ENCODE data around the gene SLC35D2.

DNA sequence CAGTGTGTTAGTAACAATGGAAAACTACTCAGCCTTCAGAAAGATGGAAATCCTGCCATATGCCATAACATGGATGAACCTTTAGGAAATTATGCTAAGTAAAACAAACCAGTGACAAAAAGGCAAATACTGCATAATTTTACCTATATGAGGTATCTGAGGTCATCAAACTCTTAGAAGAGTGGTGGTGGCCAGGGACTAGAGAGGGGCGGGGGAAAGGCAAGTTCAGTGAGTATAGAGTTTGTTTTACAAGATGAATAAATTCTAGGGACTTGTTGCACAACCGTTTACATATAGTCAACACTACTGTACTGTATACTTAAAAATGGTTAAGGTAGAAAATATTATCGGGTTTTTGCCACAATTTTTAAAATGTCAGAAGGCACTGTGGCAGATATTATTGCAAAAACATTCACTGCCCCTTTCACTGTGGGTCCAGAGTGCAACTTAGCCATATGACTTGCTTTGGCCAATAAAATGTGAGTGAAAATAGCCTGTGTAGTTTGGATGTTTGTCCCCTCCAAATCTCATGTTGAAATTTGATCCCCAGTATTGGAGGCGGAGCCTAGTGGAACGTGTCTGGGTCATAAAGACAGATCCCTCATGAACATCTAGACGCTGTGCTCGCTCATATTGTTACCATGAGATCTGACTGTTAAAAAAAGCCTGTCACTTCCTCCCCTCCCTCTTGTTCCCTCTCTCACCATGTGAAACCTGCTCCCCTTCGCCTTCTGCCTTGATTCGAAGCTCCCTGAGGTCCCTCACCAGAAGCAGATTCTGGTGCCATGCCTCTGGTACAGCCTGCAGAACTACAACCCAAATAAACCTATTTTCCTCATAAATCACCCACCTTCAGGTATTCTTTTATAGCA is 25.1 kb upstream of the SLC35D2 start:
- TF ChIP-seq, protein P1, sequence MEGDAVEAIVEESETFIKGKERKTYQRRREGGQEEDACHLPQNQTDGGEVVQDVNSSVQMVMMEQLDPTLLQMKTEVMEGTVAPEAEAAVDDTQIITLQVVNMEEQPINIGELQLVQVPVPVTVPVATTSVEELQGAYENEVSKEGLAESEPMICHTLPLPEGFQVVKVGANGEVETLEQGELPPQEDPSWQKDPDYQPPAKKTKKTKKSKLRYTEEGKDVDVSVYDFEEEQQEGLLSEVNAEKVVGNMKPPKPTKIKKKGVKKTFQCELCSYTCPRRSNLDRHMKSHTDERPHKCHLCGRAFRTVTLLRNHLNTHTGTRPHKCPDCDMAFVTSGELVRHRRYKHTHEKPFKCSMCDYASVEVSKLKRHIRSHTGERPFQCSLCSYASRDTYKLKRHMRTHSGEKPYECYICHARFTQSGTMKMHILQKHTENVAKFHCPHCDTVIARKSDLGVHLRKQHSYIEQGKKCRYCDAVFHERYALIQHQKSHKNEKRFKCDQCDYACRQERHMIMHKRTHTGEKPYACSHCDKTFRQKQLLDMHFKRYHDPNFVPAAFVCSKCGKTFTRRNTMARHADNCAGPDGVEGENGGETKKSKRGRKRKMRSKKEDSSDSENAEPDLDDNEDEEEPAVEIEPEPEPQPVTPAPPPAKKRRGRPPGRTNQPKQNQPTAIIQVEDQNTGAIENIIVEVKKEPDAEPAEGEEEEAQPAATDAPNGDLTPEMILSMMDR (IDR thresholded peaks at IDR 0.05; ENCODE audit: poor library complexity, severe bottlenecking), result no peak
- TF ChIP-seq TAF1 (IDR thresholded peaks at IDR 0.05; ENCODE audit: low read depth), result no peak
